A549 (cell line): Measurements from ENCODE around the gene CD4. TPM values are rescaled to one million over a fixed set of nuclear protein-coding genes. Genes with fewer than 3 reads are reported as not detected.

Source experiments
- ATAC-seq, 2 experiments: fragments of 200-7000 bp in 1 of 2; fragments of >200 bp in 1 of 2; cut with Nextera tagmentation in 1 of 2; cut with Tn5 transposase in 1 of 2; 3 replicates each; pipeline versions ENCODE4 v1.8.0 to v1.9.1; 2018 to 2020; ENCODE audit warnings: mild to moderate bottlenecking in 1 of 2, moderate library complexity in 1 of 2
- CTCF ChIA-PET: fragments of 300-600 bp; sonication (Branson Sonifier 250); formaldehyde crosslinking; extraction: SDS; loops from one replicate; lab custom pipeline; 2021; ENCODE audit warnings: antibody characterized with exemption, inconsistent platforms; lab: Yijun Ruan, JAX
- POLR2A ChIA-PET: fragments of 350-600 bp; formaldehyde crosslinking; extraction: SDS; loops from one replicate; lab custom pipeline; 2021; ENCODE audit warnings: antibody characterized with exemption, inconsistent platforms; lab: Yijun Ruan, JAX
- DNase-seq, 2 experiments: peaks; one replicate each; pipeline versions ENCODE4 v3.0.0 to v3.0.0-alpha.2; 2011 to 2016; ENCODE audit warnings: low read depth in 1 of 2, low spot score in 1 of 2
- FAIRE-seq: peaks from 2 replicates; lab custom pipeline; 2011; peaks lifted over from hg19 to GRCh38; lab: Jason Lieb, UNC
- H3K27ac ChIP-seq, 2 experiments: fragments of >200 bp; sonication (Bioruptor Twin); formaldehyde crosslinking; 3 replicates each; pipeline ENCODE4 v1.5.1; 2016 to 2017
- H3K4me1 ChIP-seq: fragments of >200 bp; sonication (Bioruptor Twin); formaldehyde crosslinking; 3 replicates; pipeline ENCODE4 v1.6.1; 2016
- H3K4me2 ChIP-seq: fragments of >200 bp; sonication (Bioruptor Twin); formaldehyde crosslinking; 3 replicates; pipeline ENCODE4 v1.6.1; 2016
- H3K4me3 ChIP-seq: fragments of >200 bp; sonication (Bioruptor Twin); formaldehyde crosslinking; 3 replicates; pipeline ENCODE4 v1.5.1; 2016
- H3K9me3 ChIP-seq: fragments of >200 bp; sonication (Bioruptor Twin); formaldehyde crosslinking; 3 replicates; pipeline ENCODE4 v1.6.1; 2016
- BHLHE40 ChIP-seq: IDR thresholded peaks from 2 replicates; pipeline ENCODE4 v1.6.1; 2012; ENCODE audit warnings: low read depth, low read length, inconsistent platforms
- CBX2 ChIP-seq: fragments of 200-600 bp; sonication (generic); IDR thresholded peaks from 2 replicates; pipeline ENCODE4 v1.6.1; 2016; ENCODE audit warnings: low read depth, mild to moderate bottlenecking, borderline replicate concordance
- CBX8 ChIP-seq: fragments of 200-600 bp; sonication (generic); IDR thresholded peaks from 2 replicates; pipeline ENCODE4 v1.6.1; 2016
- CEBPB ChIP-seq, 2 experiments: fragments of >200 bp in 1 of 2; sonication (Bioruptor Twin) in 1 of 2; formaldehyde crosslinking in 1 of 2; IDR thresholded peaks; 2 replicates each; pipeline ENCODE4 v1.6.1; 2012 to 2016
- CHD4 ChIP-seq: fragments of 200-600 bp; sonication (generic); IDR thresholded peaks from 2 replicates; pipeline ENCODE4 v1.6.1; 2016; ENCODE audit warnings: antibody characterized with exemption, mild to moderate bottlenecking, borderline replicate concordance
- CTCF ChIP-seq: fragments of >200 bp; sonication (Bioruptor Twin); formaldehyde crosslinking; IDR thresholded peaks from 3 replicates; pipeline ENCODE4 v1.5.1; 2016
- HEYL ChIP-seq: fragments of 250-450 bp; sonication (Bioruptor Pico); IDR thresholded peaks from 2 replicates; pipeline ENCODE4 v1.8.0; 2021; ENCODE audit warnings: mild to moderate bottlenecking, moderate library complexity
- HOXA7 ChIP-seq: fragments of 250-450 bp; sonication (Bioruptor Pico); IDR thresholded peaks from 2 replicates; pipeline ENCODE4 v1.5.0; 2020; ENCODE audit warnings: mild to moderate bottlenecking, moderate library complexity
- HOXB13 ChIP-seq: fragments of 250-450 bp; sonication (Bioruptor Pico); IDR thresholded peaks from 2 replicates; pipeline ENCODE4 v1.5.0; 2020; ENCODE audit warnings: low read depth, mild to moderate bottlenecking, moderate library complexity
- KDM5A ChIP-seq: fragments of 200-600 bp; sonication (generic); IDR thresholded peaks from 2 replicates; pipeline ENCODE4 v1.6.1; 2016; ENCODE audit warnings: antibody characterized with exemption, mild to moderate bottlenecking
- MAFK ChIP-seq: fragments of 450-650 bp; IDR thresholded peaks from 2 replicates; pipeline ENCODE4 v1.6.1; 2014; ENCODE audit not compliant: partially characterized antibody
- NR3C1 ChIP-seq: fragments of >200 bp; sonication (Bioruptor Twin); formaldehyde crosslinking; IDR thresholded peaks from 3 replicates; pipeline ENCODE4 v1.6.1; 2017
- PBX3 ChIP-seq: IDR thresholded peaks from 2 replicates; pipeline ENCODE4 v1.6.1; 2012
- POLR2A ChIP-seq: IDR thresholded peaks from 2 replicates; pipeline ENCODE4 v1.6.1; 2012; ENCODE audit warnings: mild to moderate bottlenecking, low read length
- RARB ChIP-seq: fragments of 250-450 bp; sonication (Bioruptor Pico); IDR thresholded peaks from 2 replicates; pipeline ENCODE4 v1.8.0; 2021; ENCODE audit warnings: mild to moderate bottlenecking, moderate library complexity
- RCOR1 ChIP-seq: fragments of 150-350 bp; IDR thresholded peaks from 2 replicates; pipeline ENCODE4 v1.6.1; 2014; ENCODE audit warnings: antibody characterized with exemption, low read length, low read depth
- RFX5 ChIP-seq: fragments of 450-650 bp; IDR thresholded peaks from 2 replicates; pipeline ENCODE4 v1.7.1; 2014; ENCODE audit warnings: antibody characterized with exemption, mild to moderate bottlenecking, moderate library complexity
- SREBF2 ChIP-seq: fragments of 450-650 bp; IDR thresholded peaks from 2 replicates; pipeline ENCODE4 v1.6.1; 2014; ENCODE audit warnings: mild to moderate bottlenecking, moderate library complexity
- TFCP2L1 ChIP-seq: fragments of 250-450 bp; sonication (Bioruptor Pico); IDR thresholded peaks from 2 replicates; pipeline ENCODE4 v1.5.0; 2021; ENCODE audit warnings: mild to moderate bottlenecking
- ZC3H11A ChIP-seq: fragments of 450-650 bp; IDR thresholded peaks from 2 replicates; pipeline ENCODE4 v1.6.1; 2014; ENCODE audit warnings: antibody characterized with exemption, mild to moderate bottlenecking
- ZSCAN20 ChIP-seq: fragments of 250-450 bp; sonication (Bioruptor Pico); IDR thresholded peaks from 2 replicates; pipeline ENCODE4 v1.8.0; 2022; ENCODE audit warnings: mild to moderate bottlenecking, moderate library complexity
- WGBS: methylation state at CpG from one replicate; pipeline ENCODE4 v1.1.6; 2017; ENCODE audit errors: missing lambda C conversion rate; 5-methylcytosine and 5-hydroxymethylcytosine counted together
- polyA plus RNA-seq, 4 experiments: library from polyadenylated mRNA; depleted of rRNA in 3 of 4; stranded (reverse); fragments of >200 nt; fragmentation: RNase III in 1 of 4; extraction: RNeasy Plus Mini Kit Qiagen cat#74134 plus additional on column Dnase treatment in 1 of 4; gene quantifications; 2 replicates in 3 of 4; 3 replicates in 1 of 4; pipeline ENCODE4 v1.2.3, GENCODE V29; 2011 to 2017
- TF ChIP-seq, protein P1 (sequence below): fragments of 250-450 bp; sonication (Bioruptor Pico); IDR thresholded peaks from 2 replicates; pipeline ENCODE4 v1.5.0; 2021; ENCODE audit warnings: mild to moderate bottlenecking, moderate library complexity, borderline replicate concordance
- TF ChIP-seq, protein P2 (sequence below): fragments of 450-650 bp; IDR thresholded peaks from 2 replicates; pipeline ENCODE4 v1.6.1; 2014; ENCODE audit warnings: antibody characterized with exemption

Gene CD4
- polyA plus RNA-seq, 2 of the 4 experiments (the other 2 are of a cell fraction): 0.03 TPM; not detected in 1

DNA sequence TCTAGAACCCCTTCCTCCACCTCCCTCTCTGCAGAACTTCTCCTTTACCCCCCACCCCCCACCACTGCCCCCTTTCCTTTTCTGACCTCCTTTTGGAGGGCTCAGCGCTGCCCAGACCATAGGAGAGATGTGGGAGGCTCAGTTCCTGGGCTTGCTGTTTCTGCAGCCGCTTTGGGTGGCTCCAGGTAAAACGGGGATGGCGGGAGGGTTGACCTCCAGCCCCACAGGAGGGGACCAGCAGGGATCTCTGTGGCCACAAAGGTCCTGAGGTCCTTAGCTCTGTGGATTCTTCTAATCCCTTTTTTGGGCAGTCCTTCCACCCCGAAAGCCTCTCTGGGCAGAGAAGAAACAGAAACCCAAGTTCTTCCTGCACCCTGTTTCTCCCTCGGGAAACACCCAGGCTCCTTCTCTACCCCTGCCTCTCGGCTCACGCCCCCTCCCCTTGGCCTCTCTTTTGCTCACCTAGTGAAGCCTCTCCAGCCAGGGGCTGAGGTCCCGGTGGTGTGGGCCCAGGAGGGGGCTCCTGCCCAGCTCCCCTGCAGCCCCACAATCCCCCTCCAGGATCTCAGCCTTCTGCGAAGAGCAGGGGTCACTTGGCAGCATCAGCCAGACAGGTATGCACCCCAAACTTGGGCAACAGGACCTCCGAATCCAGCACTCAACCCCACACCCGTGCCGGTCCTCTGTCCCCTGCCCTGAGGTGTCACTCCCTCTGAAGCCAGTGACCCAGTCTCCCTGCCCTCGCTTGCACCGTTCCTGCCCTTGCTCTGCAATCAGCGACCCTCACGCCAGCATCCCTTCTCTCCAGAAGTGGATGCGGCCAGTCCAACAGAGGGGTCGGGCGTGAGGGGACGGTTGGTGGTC, 16.4 kb upstream of the CD4 start:
- no peaks in the 10 kb centered on the region for H3K9me3 ChIP-seq
- FAIRE-seq (no peak), DNase-seq (no peak), ATAC-seq (no peak)
- peaks cover 49% of the 10 kb centered on the region for H3K4me1 ChIP-seq
- POLR2A ChIA-PET: no interaction called here
- WGBS: 90% methylated on average over 21 of the region's 21 CpGs
- no peak overlapping the region for H3K4me2 ChIP-seq
- CTCF ChIA-PET: interaction anchor here (1.7 to 26.0 kb wide), 5 partner anchors 10 to 152 kb away, joined by 4 to 670 read pairs (median 178); partner anchors contain the start of genes CD4, GPR162, MLF2 and P3H3
- no peak overlapping the region for H3K4me3 ChIP-seq
- no peak overlapping the region for H3K27ac ChIP-seq
- no peak for TF ChIP-seq TFCP2L1
- TF ChIP-seq, protein P1, sequence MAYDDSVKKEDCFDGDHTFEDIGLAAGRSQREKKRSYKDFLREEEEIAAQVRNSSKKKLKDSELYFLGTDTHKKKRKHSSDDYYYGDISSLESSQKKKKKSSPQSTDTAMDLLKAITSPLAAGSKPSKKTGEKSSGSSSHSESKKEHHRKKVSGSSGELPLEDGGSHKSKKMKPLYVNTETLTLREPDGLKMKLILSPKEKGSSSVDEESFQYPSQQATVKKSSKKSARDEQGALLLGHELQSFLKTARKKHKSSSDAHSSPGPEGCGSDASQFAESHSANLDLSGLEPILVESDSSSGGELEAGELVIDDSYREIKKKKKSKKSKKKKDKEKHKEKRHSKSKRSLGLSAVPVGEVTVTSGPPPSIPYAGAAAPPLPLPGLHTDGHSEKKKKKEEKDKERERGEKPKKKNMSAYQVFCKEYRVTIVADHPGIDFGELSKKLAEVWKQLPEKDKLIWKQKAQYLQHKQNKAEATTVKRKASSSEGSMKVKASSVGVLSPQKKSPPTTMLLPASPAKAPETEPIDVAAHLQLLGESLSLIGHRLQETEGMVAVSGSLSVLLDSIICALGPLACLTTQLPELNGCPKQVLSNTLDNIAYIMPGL (CRISPR knock-in tag): no peak
- no peak for TF ChIP-seq MAFK
- TF ChIP-seq BHLHE40: no peak

DNA sequence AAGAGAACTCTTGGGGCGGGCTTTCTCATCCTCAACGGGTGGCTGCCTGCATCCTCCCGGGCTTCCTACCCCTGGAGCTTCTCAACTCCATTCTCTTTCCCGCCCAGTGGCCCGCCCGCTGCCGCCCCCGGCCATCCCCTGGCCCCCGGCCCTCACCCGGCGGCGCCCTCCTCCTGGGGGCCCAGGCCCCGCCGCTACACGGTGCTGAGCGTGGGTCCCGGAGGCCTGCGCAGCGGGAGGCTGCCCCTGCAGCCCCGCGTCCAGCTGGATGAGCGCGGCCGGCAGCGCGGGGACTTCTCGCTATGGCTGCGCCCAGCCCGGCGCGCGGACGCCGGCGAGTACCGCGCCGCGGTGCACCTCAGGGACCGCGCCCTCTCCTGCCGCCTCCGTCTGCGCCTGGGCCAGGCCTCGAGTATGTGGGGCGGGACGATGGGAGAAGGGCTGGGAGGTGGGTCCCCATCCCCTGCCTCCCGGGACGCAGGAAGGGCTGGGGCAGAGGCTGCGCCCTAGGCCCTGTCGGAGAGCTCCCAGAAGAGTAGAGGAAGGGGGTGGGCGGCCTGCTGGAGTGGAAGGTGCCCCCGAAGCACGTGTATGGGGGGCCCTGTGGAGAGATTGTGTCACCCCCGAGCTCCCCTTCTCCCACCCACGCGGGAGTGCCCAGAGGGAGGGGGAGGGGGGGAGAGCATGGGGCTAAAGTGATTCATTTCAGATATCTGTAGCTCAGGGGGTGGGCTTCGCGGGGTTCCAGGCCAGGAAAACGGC, 15.6 kb upstream of the CD4 start:
- no peak overlapping the region for H3K4me3 ChIP-seq
- H3K9me3 ChIP-seq: no peaks in the 10 kb centered on the region
- 93% methylated on average over 43 of the region's 60 CpGs for WGBS
- no peak overlapping the region for H3K27ac ChIP-seq
- ChIA-PET POLR2A (interaction anchor here (1.4 to 1.8 kb wide), 2 partner anchors 7 to 21 kb away, joined by 6 to 8 read pairs; partner anchors contain the start of genes MLF2 and PTMS), CTCF (interaction anchor here (1.1 to 26.0 kb wide), 5 partner anchors 9 to 215 kb away, joined by 4 to 670 read pairs (median 178); partner anchors contain the start of genes CD4, GPR162, MLF2 and P3H3)
- DNase-seq (no peak), FAIRE-seq (no peak), ATAC-seq (no peak)
- peaks cover 46% of the 10 kb centered on the region for H3K4me1 ChIP-seq
- H3K4me2 ChIP-seq: no peak overlapping the region
- TF ChIP-seq SREBF2: no peak
- no peak for TF ChIP-seq CBX8
- TF ChIP-seq NR3C1: no peak
- TF ChIP-seq HEYL (CRISPR knock-in tag): no peak

DNA sequence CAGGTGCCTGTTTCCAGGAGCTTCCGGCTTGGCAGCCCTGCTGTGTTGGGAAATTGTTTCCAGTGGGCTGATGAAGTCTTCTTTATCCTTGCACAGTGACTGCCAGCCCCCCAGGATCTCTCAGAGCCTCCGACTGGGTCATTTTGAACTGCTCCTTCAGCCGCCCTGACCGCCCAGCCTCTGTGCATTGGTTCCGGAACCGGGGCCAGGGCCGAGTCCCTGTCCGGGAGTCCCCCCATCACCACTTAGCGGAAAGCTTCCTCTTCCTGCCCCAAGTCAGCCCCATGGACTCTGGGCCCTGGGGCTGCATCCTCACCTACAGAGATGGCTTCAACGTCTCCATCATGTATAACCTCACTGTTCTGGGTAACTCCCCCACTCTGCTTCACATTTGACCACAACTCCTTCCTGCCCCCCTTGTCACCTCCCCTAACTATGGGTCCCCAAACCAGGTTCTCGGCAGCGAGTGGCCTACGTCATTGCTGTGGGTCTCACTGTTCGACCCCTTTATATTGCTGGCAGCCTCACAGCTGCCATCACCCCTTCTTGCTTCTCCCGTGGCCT, 14.7 kb upstream of the CD4 start:
- no peak overlapping the region for H3K4me2 ChIP-seq
- CTCF ChIA-PET: interaction anchor here (0.8 to 26.0 kb wide), 6 partner anchors 8 to 216 kb away, joined by 3 to 670 read pairs (median 16); partner anchors contain the start of genes GPR162, MLF2, P3H3 and PTMS
- POLR2A ChIA-PET: interaction anchor here (0.6 to 1.8 kb wide), 5 partner anchors 8 to 347 kb away, joined by 3 to 8 read pairs (median 6); partner anchors contain the start of genes COPS7A, MLF2, PTMS and ZNF384
- DNase-seq (no peak), ATAC-seq (no peak), FAIRE-seq (no peak)
- WGBS: 93% methylated on average over 15 of the region's 15 CpGs
- H3K9me3 ChIP-seq: no peaks in the 10 kb centered on the region
- TF ChIP-seq CTCF (no peak), HOXA7 (CRISPR knock-in tag) (no peak), POLR2A (no peak), HOXB13 (CRISPR knock-in tag) (no peak), KDM5A (no peak), HEYL (CRISPR knock-in tag) (no peak), CHD4 (no peak), CEBPB (IDR thresholded peaks at IDR 0.05) (no peak), PBX3 (no peak), MAFK (no peak), CBX2 (no peak), ZSCAN20 (no peak), RARB (no peak), RCOR1 (no peak), ZC3H11A (no peak), RFX5 (no peak)
- TF ChIP-seq, protein P2, sequence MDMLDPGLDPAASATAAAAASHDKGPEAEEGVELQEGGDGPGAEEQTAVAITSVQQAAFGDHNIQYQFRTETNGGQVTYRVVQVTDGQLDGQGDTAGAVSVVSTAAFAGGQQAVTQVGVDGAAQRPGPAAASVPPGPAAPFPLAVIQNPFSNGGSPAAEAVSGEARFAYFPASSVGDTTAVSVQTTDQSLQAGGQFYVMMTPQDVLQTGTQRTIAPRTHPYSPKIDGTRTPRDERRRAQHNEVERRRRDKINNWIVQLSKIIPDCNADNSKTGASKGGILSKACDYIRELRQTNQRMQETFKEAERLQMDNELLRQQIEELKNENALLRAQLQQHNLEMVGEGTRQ: no peak
- TF ChIP-seq, protein P1 (CRISPR knock-in tag): no peak
- H3K27ac ChIP-seq: no peak overlapping the region
- no peak overlapping the region for H3K4me3 ChIP-seq
- peaks cover 41% of the 10 kb centered on the region for H3K4me1 ChIP-seq
